Measurements from ENCODE around the gene PIR.

PIR gene

GRCh38 chrX:15500497-15500966 is 7.4 kb upstream of the PIR start, which contains the start of gene BMX:
Gene BMX (plus strand): TSS chrX:15500807. CDS start chrX:15508354, 7,547 bp downstream.
- Histone ChIP-seq H3K27ac (peak within 1 kb of the TSS; percentile 87), H3K4me1 (ENCODE audit: control insufficient read depth in 1 of 2, insufficient read depth in 1 of 2, low read depth in 1 of 2, low read length in 1 of 2) (peaks cover 53 to 69% of the 10 kb centered on the region in 2 experiments), H3K27me3 (no peaks in the 10 kb centered on the region), H3K36me3 (no peaks in the 10 kb centered on the region), H3K9me3 (no peaks in the 10 kb centered on the region), H3K4me3 (ENCODE audit: low read depth in 1 of 2, low read length in 1 of 2) (peak within 1 kb of the TSS; percentile 57 to 71)
- TF ChIP-seq CTCF (IDR thresholded peaks at IDR 0.05): no peak

GRCh38 chrX:15499976-15500375 is 6.8 kb upstream of the PIR start:
- H3K9me3 ChIP-seq: no peaks in the 10 kb centered on the region
- H3K27me3 ChIP-seq: no peaks in the 10 kb centered on the region
- peaks cover 48 to 63% of the 10 kb centered on the region in 2 experiments for H3K4me1 ChIP-seq (ENCODE audit: control insufficient read depth in 1 of 2, insufficient read depth in 1 of 2, low read depth in 1 of 2, low read length in 1 of 2)
- no peak for TF ChIP-seq CTCF (IDR thresholded peaks at IDR 0.05)
- H3K27ac ChIP-seq: peak overlapping the region; percentile 87
- H3K36me3 ChIP-seq: no peaks in the 10 kb centered on the region
- H3K4me3 ChIP-seq (ENCODE audit: low read depth in 1 of 2, low read length in 1 of 2): peak overlapping the region; percentile 57 to 71

DNA sequence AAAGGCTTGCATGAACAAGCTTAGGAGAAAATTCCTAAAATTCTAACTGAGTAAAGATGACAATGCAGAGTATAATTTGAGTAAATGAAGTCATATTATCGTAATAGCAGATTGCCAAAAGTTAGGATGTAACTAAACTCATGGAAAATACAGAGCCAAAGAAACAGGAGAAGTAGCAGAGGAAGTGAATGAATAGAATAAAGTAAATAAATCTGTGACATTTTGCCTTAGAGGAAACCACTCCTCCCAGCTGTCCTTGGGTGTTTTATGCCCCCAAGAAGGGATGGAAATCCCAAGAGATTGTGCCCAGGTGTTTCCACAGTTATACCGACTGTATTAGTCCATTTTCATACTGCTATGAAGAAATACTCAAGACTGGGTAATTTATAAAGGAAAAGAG is 5.6 kb upstream of the PIR start:
- no peak for TF ChIP-seq CTCF (IDR thresholded peaks at IDR 0.05)
- no peak overlapping the region for H3K4me3 ChIP-seq (ENCODE audit: low read depth in 1 of 2, low read length in 1 of 2)
- peaks cover 37 to 53% of the 10 kb centered on the region in 2 experiments for H3K4me1 ChIP-seq (ENCODE audit: control insufficient read depth in 1 of 2, insufficient read depth in 1 of 2, low read depth in 1 of 2, low read length in 1 of 2)
- H3K9me3 ChIP-seq: no peaks in the 10 kb centered on the region
- peak overlapping the region; percentile 87 for H3K27ac ChIP-seq
- H3K36me3 ChIP-seq: no peaks in the 10 kb centered on the region
- H3K27me3 ChIP-seq: no peaks in the 10 kb centered on the region

DNA sequence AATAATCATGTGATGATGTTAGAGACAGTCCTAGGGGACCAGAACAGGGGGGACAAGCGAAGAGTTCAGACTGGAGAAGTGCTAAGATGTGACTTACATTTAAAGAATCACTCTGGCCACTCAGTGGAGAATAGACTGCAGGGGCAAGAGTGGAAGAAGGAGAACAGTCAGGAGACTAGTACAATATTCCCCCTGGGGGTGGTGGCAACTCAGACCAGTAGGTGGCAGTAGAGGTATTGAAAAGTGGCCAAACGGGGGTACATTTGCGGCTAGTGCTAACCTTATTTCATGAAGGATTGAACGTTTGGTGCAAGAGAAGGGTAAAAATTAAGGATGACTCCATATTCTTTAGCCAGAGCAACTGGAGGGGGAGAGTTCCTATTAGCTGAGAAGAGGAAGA is 4.7 kb upstream of the PIR start:
- no peak overlapping the region for H3K27ac ChIP-seq
- H3K4me3 ChIP-seq (ENCODE audit: low read depth in 1 of 2, low read length in 1 of 2): no peak overlapping the region
- TF ChIP-seq CTCF (IDR thresholded peaks at IDR 0.05): peak; percentile 38
- no peaks in the 10 kb centered on the region for H3K9me3 ChIP-seq
- no peaks in the 10 kb centered on the region for H3K36me3 ChIP-seq
- H3K4me1 ChIP-seq (ENCODE audit: control insufficient read depth in 1 of 2, insufficient read depth in 1 of 2, low read depth in 1 of 2, low read length in 1 of 2): peaks cover 35 to 50% of the 10 kb centered on the region in 2 experiments
- H3K27me3 ChIP-seq: no peaks in the 10 kb centered on the region

DNA sequence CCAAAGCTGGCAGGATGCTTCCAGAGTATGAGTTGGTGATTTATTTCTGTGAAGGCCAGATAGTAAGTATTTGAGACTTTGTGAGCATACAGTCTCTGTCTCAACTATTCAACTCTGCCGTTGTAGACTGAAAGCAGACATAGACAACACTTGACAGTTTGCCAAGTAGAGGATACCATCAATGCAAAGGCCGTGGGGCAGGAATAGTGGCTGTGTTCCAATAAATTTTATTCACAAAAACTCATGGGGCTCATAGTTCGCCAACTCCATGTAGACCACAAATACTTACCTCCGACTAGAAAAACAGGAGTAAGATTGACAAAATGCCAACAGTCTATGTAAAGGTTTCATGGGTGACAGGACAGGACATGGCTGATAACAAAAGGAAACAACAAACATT is 3.7 kb upstream of the PIR start:
- TF ChIP-seq CTCF (IDR thresholded peaks at IDR 0.05): no peak
- H3K27ac ChIP-seq: no peak overlapping the region
- H3K27me3 ChIP-seq: no peaks in the 10 kb centered on the region
- no peak overlapping the region for H3K4me3 ChIP-seq (ENCODE audit: low read depth in 1 of 2, low read length in 1 of 2)
- no peaks in the 10 kb centered on the region for H3K9me3 ChIP-seq
- H3K4me1 ChIP-seq (ENCODE audit: control insufficient read depth in 1 of 2, insufficient read depth in 1 of 2, low read depth in 1 of 2, low read length in 1 of 2): peaks cover 34 to 42% of the 10 kb centered on the region in 2 experiments
- H3K36me3 ChIP-seq: no peaks in the 10 kb centered on the region

DNA sequence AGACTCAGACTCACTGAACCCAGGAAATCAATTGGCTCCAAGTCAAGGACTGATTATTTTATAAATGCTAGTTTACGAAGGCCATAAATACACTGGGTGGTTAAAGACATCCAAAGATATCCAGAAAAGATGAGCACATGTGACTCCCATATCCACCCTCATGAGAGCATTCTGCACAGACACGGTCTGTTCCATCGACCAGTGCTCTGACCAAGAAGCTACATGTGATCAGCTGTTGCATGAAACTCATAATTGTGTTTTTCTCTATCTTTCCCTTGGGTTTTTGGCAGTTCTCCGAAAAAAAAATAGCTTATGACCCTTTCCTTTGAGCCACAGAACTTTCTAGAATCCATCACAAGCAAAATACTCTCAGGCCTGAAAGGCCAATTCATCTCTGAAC is 2.7 kb upstream of the PIR start:
- Histone ChIP-seq H3K27ac (no peak overlapping the region), H3K4me1 (ENCODE audit: control insufficient read depth in 1 of 2, insufficient read depth in 1 of 2, low read depth in 1 of 2, low read length in 1 of 2) (peaks cover 33 to 34% of the 10 kb centered on the region in 2 experiments), H3K27me3 (no peaks in the 10 kb centered on the region), H3K36me3 (no peaks in the 10 kb centered on the region), H3K4me3 (ENCODE audit: low read depth in 1 of 2, low read length in 1 of 2) (no peak overlapping the region), H3K9me3 (no peaks in the 10 kb centered on the region)
- TF ChIP-seq CTCF (IDR thresholded peaks at IDR 0.05): no peak

Measured in neutrophil (primary cell).